ENCODE data around the gene KANK4. TPM values are rescaled to one million over a fixed set of nuclear protein-coding genes. Genes with fewer than 3 reads are reported as not detected.
"Not testable (repeated sequence)": the region's sequence is repeated elsewhere in the genome, so short reads cannot be mapped to it uniquely, and the experiment has no call there.

KANK4 gene
- total and polyA plus RNA-seq, 2 experiments from 2014 or later = 0.65 to 4.0 TPM

GRCh38 chr1:62250126-62250726 lies 69.0 kb downstream of the KANK4 start:
- no peak for TF ChIP-seq CTCF (IDR thresholded peaks at IDR 0.05; ENCODE audit: low read depth, low read length)

GRCh38 chr1:62247391-62248168 lies 71.7 kb downstream of the KANK4 start:
- Histone ChIP-seq H3K4me3 (no peak overlapping the region), H3K27ac (peak overlapping the region; percentile 5), H3K4me1 (ENCODE audit: low read depth) (peaks cover 8% of the 10 kb centered on the region), H3K9me3 (ENCODE audit: low read depth) (no peaks in the 10 kb centered on the region), H3K27me3 (no peaks in the 10 kb centered on the region), H3K36me3 (no peaks in the 10 kb centered on the region)
- no peak for TF ChIP-seq CTCF (IDR thresholded peaks at IDR 0.05; ENCODE audit: low read depth, low read length)
- DNase-seq (ENCODE audit: low read depth in 1 of 2, low spot score in 1 of 2) = peak in 1 of 2 donors; percentile 63

More at GRCh38 chr1:62250126-62250726, 69.0 kb downstream of the KANK4 start:
- Histone ChIP-seq H3K4me1 (ENCODE audit: low read depth) (peaks cover 5% of the 10 kb centered on the region), H3K27ac (no peak overlapping the region), H3K36me3 (no peaks in the 10 kb centered on the region), H3K9me3 (ENCODE audit: low read depth) (no peaks in the 10 kb centered on the region), H3K4me3 (no peak overlapping the region), H3K27me3 (no peaks in the 10 kb centered on the region)
- no peak for DNase-seq (ENCODE audit: low read depth in 1 of 2, low spot score in 1 of 2)

GRCh38 chr1:62245201-62245600 lies 74.0 kb downstream of the KANK4 start:
- Histone ChIP-seq H3K27ac (no peak overlapping the region), H3K9me3 (ENCODE audit: low read depth) (no peaks in the 10 kb centered on the region), H3K27me3 (no peaks in the 10 kb centered on the region), H3K36me3 (no peaks in the 10 kb centered on the region), H3K4me3 (no peak overlapping the region), H3K4me1 (ENCODE audit: low read depth) (peaks cover 8% of the 10 kb centered on the region)
- no peak for DNase-seq (ENCODE audit: low read depth in 1 of 2, low spot score in 1 of 2)
- TF ChIP-seq CTCF (IDR thresholded peaks at IDR 0.05; ENCODE audit: low read depth, low read length) = no peak

- not testable (repeated sequence) for H3K4me3 ChIP-seq; H3K27ac ChIP-seq; DNase-seq (ENCODE audit: low read depth in 1 of 2, low spot score in 1 of 2); H3K9me3 ChIP-seq (ENCODE audit: low read depth); H3K4me1 ChIP-seq (ENCODE audit: low read depth); H3K27me3 ChIP-seq; H3K36me3 ChIP-seq
These were observed 74.9 kb downstream of the KANK4 start for GRCh38 chr1:62244380-62244779.

- H3K27me3 ChIP-seq = no peaks in the 10 kb centered on the region
- TF ChIP-seq CTCF (IDR thresholded peaks at IDR 0.05; ENCODE audit: low read depth, low read length) = no peak
These were observed 77.7 kb downstream of the KANK4 start for GRCh38 chr1:62241371-62242131.

More at GRCh38 chr1:62241371-62242131, 77.7 kb downstream of the KANK4 start:
- Histone ChIP-seq H3K27ac (no peak overlapping the region), H3K4me3 (no peak overlapping the region), H3K9me3 (ENCODE audit: low read depth) (no peaks in the 10 kb centered on the region), H3K36me3 (no peaks in the 10 kb centered on the region), H3K4me1 (ENCODE audit: low read depth) (peaks cover 12% of the 10 kb centered on the region)
- no peak for DNase-seq (ENCODE audit: low read depth in 1 of 2, low spot score in 1 of 2)

All from cardiac muscle cell (in vitro differentiated cells and primary cell).